MCF 10A (cell line): ENCODE data around the gene PRLR. TPM values are rescaled to one million over a fixed set of nuclear protein-coding genes. Genes with fewer than 3 reads are reported as not detected.

ENCODE experiments used
- BruUV-seq: library from RNA; stranded (reverse); fragments of 400-500 nt; replicated peaks from 2 replicates; lab custom pipeline; 2021; lab: Mats Ljungman, UMichigan
- CTCF ChIA-PET: fragments of 300-600 bp; sonication (Branson Sonifier 250); formaldehyde crosslinking; extraction: SDS; loops from one replicate; lab custom pipeline; 2021; ENCODE audit warnings: antibody characterized with exemption, inconsistent platforms; lab: Yijun Ruan, JAX
- POLR2A ChIA-PET: fragments of 300-600, 350-650 bp; sonication (Branson Sonifier 250); formaldehyde crosslinking; extraction: SDS; loops from one replicate; lab custom pipeline; 2020; ENCODE audit warnings: antibody characterized with exemption, inconsistent platforms; lab: Yijun Ruan, JAX
- DNase-seq: peaks from one replicate; pipeline ENCODE4 v3.0.0-alpha.2; 2018; ENCODE audit not compliant: unreplicated experiment
- H3K27ac Mint-ChIP-seq: one replicate; pipeline ENCODE4 v1.8.0; 2022; ENCODE audit warnings: mild to moderate bottlenecking, low read depth, mixed read lengths; ENCODE audit not compliant: unreplicated experiment
- H3K27me3 Mint-ChIP-seq: one replicate; pipeline ENCODE4 v1.8.0; 2022; ENCODE audit warnings: mixed read lengths; ENCODE audit not compliant: insufficient read depth, unreplicated experiment
- H3K36me3 Mint-ChIP-seq: one replicate; pipeline ENCODE4 v1.8.0; 2022; ENCODE audit warnings: mild to moderate bottlenecking, moderate library complexity, mixed read lengths; ENCODE audit not compliant: insufficient read depth, unreplicated experiment
- H3K4me1 Mint-ChIP-seq: one replicate; pipeline ENCODE4 v1.8.0; 2022; ENCODE audit warnings: mixed read lengths; ENCODE audit not compliant: insufficient read depth, unreplicated experiment
- H3K4me3 Mint-ChIP-seq: one replicate; pipeline ENCODE4 v1.8.0; 2022; ENCODE audit warnings: mild to moderate bottlenecking, moderate library complexity, mixed read lengths; ENCODE audit not compliant: unreplicated experiment
- H3K9me3 Mint-ChIP-seq: one replicate; pipeline ENCODE4 v1.8.0; 2022; ENCODE audit warnings: mixed read lengths; ENCODE audit not compliant: unreplicated experiment
- CTCF ChIP-seq: fragments of 200-600 bp; IDR thresholded peaks from one replicate; pipeline ENCODE4 v1.8.0; 2022; ENCODE audit warnings: antibody characterized with exemption, mild to moderate bottlenecking; ENCODE audit not compliant: unreplicated experiment
- intact Hi-C: fragments of 100-400 bp; cut with micrococcal nuclease; formaldehyde crosslinking; loops from 2 replicates; pipeline ENCODE4 v1.14.1; 2022
- total RNA-seq: library from RNA; stranded (reverse); gene quantifications from 2 replicates; pipeline ENCODE4 v1.2.3, GENCODE V29; 2022

The PRLR gene
- total RNA-seq, 1 experiment from 2014 or later, result 0.16 TPM

GRCh38 chr5:35199886-35200285 is 30.4 kb downstream of the PRLR start:
- no TSS peak for BruUV-seq
- no peaks in the 10 kb centered on the region for H3K9me3 Mint-ChIP-seq
- intact Hi-C loops, result no loop called here
- no peaks in the 10 kb centered on the region for H3K36me3 Mint-ChIP-seq
- ChIA-PET CTCF (interaction anchor here (0.6 kb wide), 1 partner anchor 35 kb away, joined by 4 read pairs; no protein-coding TSS in a partner anchor), POLR2A (no interaction called here)
- no peak for TF ChIP-seq CTCF
- no peaks in the 10 kb centered on the region for H3K27me3 Mint-ChIP-seq
- no peak for DNase-seq
- H3K4me3 Mint-ChIP-seq, result no peak overlapping the region
- H3K27ac Mint-ChIP-seq, result no peak overlapping the region
- peaks cover 17% of the 10 kb centered on the region for H3K4me1 Mint-ChIP-seq

- Mint-ChIP-seq H3K27me3 (no peaks in the 10 kb centered on the region), H3K4me1 (peaks cover 17% of the 10 kb centered on the region), H3K9me3 (no peaks in the 10 kb centered on the region), H3K36me3 (no peaks in the 10 kb centered on the region), H3K27ac (no peak overlapping the region), H3K4me3 (no peak overlapping the region)
- ChIA-PET CTCF (interaction anchor here (0.7 to 1.3 kb wide), 3 partner anchors 14 to 417 kb away, joined by 3 to 5 read pairs (median 4); no protein-coding TSS in a partner anchor), POLR2A (interaction anchor here (1.0 to 1.2 kb wide), 2 partner anchors 10 to 18 kb away, joined by 3 read pairs; no protein-coding TSS in a partner anchor)
- DNase-seq, result no peak
- no TSS peak for BruUV-seq
- TF ChIP-seq CTCF, result no peak
- intact Hi-C loops, result no loop called here
These were observed 31.6 kb downstream of the PRLR start for GRCh38 chr5:35198686-35199085.

- intact Hi-C loops, result no loop called here
- no TSS peak for BruUV-seq
- DNase-seq, result peak; percentile 93
These were observed 32.2 kb downstream of the PRLR start for GRCh38 chr5:35198075-35198474.

GRCh38 chr5:35197351-35197750 is 32.9 kb downstream of the PRLR start:
- BruUV-seq, result no TSS peak
- CTCF ChIA-PET, result interaction anchor here (0.6 to 1.3 kb wide), 2 partner anchors 35 to 107 kb away, joined by 3 to 4 read pairs; no protein-coding TSS in a partner anchor

More at GRCh38 chr5:35198075-35198474, 32.2 kb downstream of the PRLR start:
- no peak for TF ChIP-seq CTCF
- H3K9me3 Mint-ChIP-seq, result no peaks in the 10 kb centered on the region
- H3K4me3 Mint-ChIP-seq, result no peak overlapping the region
- CTCF ChIA-PET, result interaction anchor here (0.6 to 1.3 kb wide), 3 partner anchors 13 to 107 kb away, joined by 3 to 4 read pairs (median 4); no protein-coding TSS in a partner anchor
- peak overlapping the region; percentile 37 for H3K27ac Mint-ChIP-seq
- H3K4me1 Mint-ChIP-seq, result peaks cover 17% of the 10 kb centered on the region
- POLR2A ChIA-PET, result interaction anchor here (1.2 kb wide), 1 partner anchor 9 kb away, joined by 3 read pairs; no protein-coding TSS in a partner anchor
- no peaks in the 10 kb centered on the region for H3K27me3 Mint-ChIP-seq
- no peaks in the 10 kb centered on the region for H3K36me3 Mint-ChIP-seq

More at GRCh38 chr5:35197351-35197750, 32.9 kb downstream of the PRLR start:
- no peak for TF ChIP-seq CTCF
- no peak overlapping the region for H3K27ac Mint-ChIP-seq
- POLR2A ChIA-PET, result interaction anchor here (0.7 to 1.2 kb wide), 2 partner anchors 9 to 390 kb away, joined by 3 to 4 read pairs; no protein-coding TSS in a partner anchor
- no peak for DNase-seq
- H3K9me3 Mint-ChIP-seq, result no peaks in the 10 kb centered on the region
- H3K4me1 Mint-ChIP-seq, result peaks cover 14% of the 10 kb centered on the region
- no peak overlapping the region for H3K4me3 Mint-ChIP-seq
- peaks cover under 1% of the 10 kb centered on the region for H3K27me3 Mint-ChIP-seq
- no peaks in the 10 kb centered on the region for H3K36me3 Mint-ChIP-seq
- intact Hi-C loops, result no loop called here
